Keratinocyte (primary cell): Measurements from ENCODE around the gene TEX36. TPM values are rescaled to one million over a fixed set of nuclear protein-coding genes. Genes with fewer than 3 reads are reported as not detected.
"Not testable (repeated sequence)": the region's sequence is repeated elsewhere in the genome, so short reads cannot be mapped to it uniquely, and the experiment has no call there.

Experiments used
- DNase-seq: peaks from one replicate; pipeline ENCODE4 v3.0.0-alpha.2; 2011; ENCODE audit warnings: low read depth, missing footprints, low spot score
- FAIRE-seq: peaks from 2 replicates; lab custom pipeline; 2011; peaks lifted over from hg19 to GRCh38; lab: Jason Lieb, UNC
- H2AFZ ChIP-seq: 2 replicates; pipeline ENCODE4 v1.6.0; 2012; ENCODE audit warnings: low read length, control low read depth, inconsistent platforms; ENCODE audit not compliant: control insufficient read depth
- H3K27ac ChIP-seq: 2 replicates; pipeline ENCODE4 v1.5.1; 2011; ENCODE audit warnings: low read length; ENCODE audit not compliant: control insufficient read depth, insufficient read depth
- H3K27me3 ChIP-seq: 3 replicates; pipeline ENCODE4 v1.6.0; 2011; ENCODE audit warnings: low read length; ENCODE audit not compliant: control insufficient read depth, insufficient read depth; ENCODE audit errors: extremely low read depth
- H3K36me3 ChIP-seq, 2 experiments: 2 replicates in 1 of 2; 3 replicates in 1 of 2; pipeline ENCODE4 v1.5.1; 2011; ENCODE audit warnings: low read length in 2 of 2, mild to moderate bottlenecking in 1 of 2; ENCODE audit not compliant: control insufficient read depth in 2 of 2, insufficient read depth in 2 of 2; ENCODE audit errors: extremely low read depth in 1 of 2
- H3K4me1 ChIP-seq: 3 replicates; pipeline ENCODE4 v1.5.1; 2011; ENCODE audit warnings: low read length; ENCODE audit not compliant: control insufficient read depth, insufficient read depth; ENCODE audit errors: extremely low read depth
- H3K4me2 ChIP-seq: 3 replicates; pipeline ENCODE4 v1.6.0; 2011; ENCODE audit warnings: low read depth, low read length; ENCODE audit not compliant: control insufficient read depth, insufficient read depth; ENCODE audit errors: extremely low read depth
- H3K4me3 ChIP-seq, 3 experiments: fragments of 200-600 bp in 1 of 3; sonication (generic) in 1 of 3; 2 replicates in 2 of 3; 3 replicates in 1 of 3; pipeline ENCODE4 v1.5.1; 2011 to 2016; ENCODE audit warnings: low read length in 3 of 3, mild to moderate bottlenecking in 3 of 3, control low read depth in 2 of 3, inconsistent platforms in 1 of 3, low read depth in 1 of 3, mixed read lengths in 1 of 3, mixed run types in 1 of 3, moderate library complexity in 1 of 3; ENCODE audit not compliant: control insufficient read depth in 2 of 3, insufficient read depth in 2 of 3; ENCODE audit errors: extremely low read depth in 1 of 3
- H3K79me2 ChIP-seq: 2 replicates; pipeline ENCODE4 v1.6.0; 2012; ENCODE audit warnings: low read length; ENCODE audit not compliant: control insufficient read depth, insufficient read depth
- H3K9ac ChIP-seq: 3 replicates; pipeline ENCODE4 v1.6.0; 2011; ENCODE audit warnings: low read length; ENCODE audit not compliant: control insufficient read depth, insufficient read depth; ENCODE audit errors: extremely low read depth
- H3K9me1 ChIP-seq: 3 replicates; pipeline ENCODE4 v1.6.0; 2011; ENCODE audit warnings: low read length; ENCODE audit not compliant: control insufficient read depth, insufficient read depth; ENCODE audit errors: extremely low read depth
- H3K9me3 ChIP-seq: 2 replicates; pipeline ENCODE4 v1.5.1; 2012; ENCODE audit warnings: low read depth, low read length; ENCODE audit not compliant: control insufficient read depth
- H4K20me1 ChIP-seq: 3 replicates; pipeline ENCODE4 v1.6.0; 2011; ENCODE audit warnings: low read length; ENCODE audit not compliant: control insufficient read depth, insufficient read depth; ENCODE audit errors: extremely low read depth
- EZH2 ChIP-seq: IDR thresholded peaks from one replicate; pipeline ENCODE4 v1.6.1; 2012; ENCODE audit warnings: inconsistent platforms, mild to moderate bottlenecking, low read length, moderate library complexity
- dilution Hi-C: fragments of 300-500 bp; cut with MboI; formaldehyde crosslinking; loops from one replicate; pipeline ENCODE4 v1.7.0; 2020; ENCODE audit warnings: low sequenced_read_pairs; ENCODE audit not compliant: extremely low pct_ligation_motif_present
- polyA plus RNA-seq, 5 experiments: library from polyadenylated mRNA; depleted of rRNA in 3 of 5; stranded (reverse) in 3 of 5; stranded (forward) in 1 of 5; unstranded in 1 of 5; fragments of >200 nt; gene quantifications; 1 replicate in 1 of 5; 2 replicates in 3 of 5; 3 replicates in 1 of 5; pipeline versions ENCODE4 v1.2.1 to v1.2.3, GENCODE V29; 2011 to 2012; ENCODE audit warnings: missing spikeins in 2 of 5, low read depth in 1 of 5, low replicate concordance in 1 of 5
- TF ChIP-seq, protein P1 (sequence below), 3 experiments: IDR thresholded peaks in 1 of 3; conservative IDR thresholded peaks in 1 of 3; optimal IDR thresholded peaks in 1 of 3; 2 replicates in 2 of 3; 3 replicates in 1 of 3; pipeline versions ENCODE3 to v1.5.1; 2011; ENCODE audit warnings: low read length in 3 of 3, mild to moderate bottlenecking in 3 of 3, moderate library complexity in 2 of 3, control low read depth in 1 of 3, inconsistent platforms in 1 of 3; ENCODE audit not compliant: insufficient read depth in 2 of 3; ENCODE audit errors: extremely low read depth in 1 of 3

The TEX36 gene
- polyA plus RNA-seq, 1 donor (not counting 4 experiments of a cell fraction or from before 2014, with no cell fraction given), result not detected

DNA sequence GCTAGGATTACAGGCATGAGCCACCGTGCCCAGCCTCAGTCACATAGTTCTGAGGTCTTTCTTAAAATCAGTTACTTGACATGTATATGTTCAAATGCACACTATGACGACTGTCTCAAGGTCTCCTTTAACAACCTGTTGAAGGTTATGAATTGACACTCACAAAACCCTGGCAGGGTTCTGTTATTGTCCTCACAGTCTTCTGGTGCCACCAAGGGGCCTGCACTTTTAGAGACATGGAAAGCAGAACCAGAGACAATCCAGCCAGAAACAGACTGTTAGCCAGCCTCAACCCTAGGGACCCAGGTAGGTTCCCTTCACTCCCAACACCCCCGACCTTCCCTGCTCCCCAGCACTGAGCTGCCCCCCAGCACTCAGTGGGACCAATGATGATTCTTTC lies 26.4 kb downstream of the TEX36 start:
- H3K4me1 ChIP-seq, result no peaks in the 10 kb centered on the region
- no peaks in the 10 kb centered on the region for H3K27me3 ChIP-seq
- H3K4me3 ChIP-seq, result no peak overlapping the region
- TF ChIP-seq EZH2, result no peak
- TF ChIP-seq, protein P1, sequence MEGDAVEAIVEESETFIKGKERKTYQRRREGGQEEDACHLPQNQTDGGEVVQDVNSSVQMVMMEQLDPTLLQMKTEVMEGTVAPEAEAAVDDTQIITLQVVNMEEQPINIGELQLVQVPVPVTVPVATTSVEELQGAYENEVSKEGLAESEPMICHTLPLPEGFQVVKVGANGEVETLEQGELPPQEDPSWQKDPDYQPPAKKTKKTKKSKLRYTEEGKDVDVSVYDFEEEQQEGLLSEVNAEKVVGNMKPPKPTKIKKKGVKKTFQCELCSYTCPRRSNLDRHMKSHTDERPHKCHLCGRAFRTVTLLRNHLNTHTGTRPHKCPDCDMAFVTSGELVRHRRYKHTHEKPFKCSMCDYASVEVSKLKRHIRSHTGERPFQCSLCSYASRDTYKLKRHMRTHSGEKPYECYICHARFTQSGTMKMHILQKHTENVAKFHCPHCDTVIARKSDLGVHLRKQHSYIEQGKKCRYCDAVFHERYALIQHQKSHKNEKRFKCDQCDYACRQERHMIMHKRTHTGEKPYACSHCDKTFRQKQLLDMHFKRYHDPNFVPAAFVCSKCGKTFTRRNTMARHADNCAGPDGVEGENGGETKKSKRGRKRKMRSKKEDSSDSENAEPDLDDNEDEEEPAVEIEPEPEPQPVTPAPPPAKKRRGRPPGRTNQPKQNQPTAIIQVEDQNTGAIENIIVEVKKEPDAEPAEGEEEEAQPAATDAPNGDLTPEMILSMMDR (optimal IDR thresholded peaks at IDR 0.05 in 1 of 3, IDR thresholded peaks at IDR 0.05 in 1 of 3, conservative IDR thresholded peaks at IDR 0.05 in 1 of 3; ENCODE audit: extremely low read depth in 1 of 3, insufficient read depth in 2 of 3, low read length in 3 of 3), result no peak
- no peaks in the 10 kb centered on the region for H3K79me2 ChIP-seq
- no peaks in the 10 kb centered on the region for H4K20me1 ChIP-seq
- no peak overlapping the region for H3K9ac ChIP-seq
- H3K9me1 ChIP-seq, result no peaks in the 10 kb centered on the region
- H3K4me2 ChIP-seq, result no peak overlapping the region
- no peak overlapping the region for H3K27ac ChIP-seq
- H3K9me3 ChIP-seq, result no peaks in the 10 kb centered on the region
- H3K36me3 ChIP-seq, result no peaks in the 10 kb centered on the region
- FAIRE-seq (no peak), DNase-seq (no peak)
- dilution Hi-C loops, result no loop called here
- H2AFZ ChIP-seq, result no peak overlapping the region

- FAIRE-seq, H3K79me2 ChIP-seq, H3K4me1 ChIP-seq, H3K36me3 ChIP-seq, H3K4me3 ChIP-seq, DNase-seq, H3K9me1 ChIP-seq, H4K20me1 ChIP-seq, H3K9ac ChIP-seq, dilution Hi-C loops, H3K27ac ChIP-seq, H3K27me3 ChIP-seq, H2AFZ ChIP-seq, H3K9me3 ChIP-seq, H3K4me2 ChIP-seq: not testable (repeated sequence)
These were observed 29.9 kb downstream of the TEX36 start for GRCh38 chr10:125653113-125653512.

GRCh38 chr10:125646311-125646710 lies 36.7 kb downstream of the TEX36 start:
- no peak overlapping the region for H3K4me3 ChIP-seq
- H3K36me3 ChIP-seq, result no peaks in the 10 kb centered on the region
- DNase-seq (no peak), FAIRE-seq (no peak)
- H3K9me1 ChIP-seq, result no peaks in the 10 kb centered on the region
- no peak overlapping the region for H3K4me2 ChIP-seq
- dilution Hi-C loops, result no loop called here
- H3K9ac ChIP-seq, result no peak overlapping the region
- no peaks in the 10 kb centered on the region for H3K27me3 ChIP-seq
- H3K79me2 ChIP-seq, result no peaks in the 10 kb centered on the region
- no peaks in the 10 kb centered on the region for H4K20me1 ChIP-seq
- no peak for TF ChIP-seq EZH2
- TF ChIP-seq, protein P1 (optimal IDR thresholded peaks at IDR 0.05 in 1 of 3, IDR thresholded peaks at IDR 0.05 in 1 of 3, conservative IDR thresholded peaks at IDR 0.05 in 1 of 3; ENCODE audit: extremely low read depth in 1 of 3, insufficient read depth in 2 of 3, low read length in 3 of 3), result no peak
- H2AFZ ChIP-seq, result no peak overlapping the region
- no peaks in the 10 kb centered on the region for H3K4me1 ChIP-seq
- H3K27ac ChIP-seq, result no peak overlapping the region
- no peaks in the 10 kb centered on the region for H3K9me3 ChIP-seq
